Neural cell (in vitro differentiated cells): ENCODE data around the gene C14orf119.

Experiments used
- CTCF ChIP-seq: fragments of 450-650 bp; IDR thresholded peaks from 2 replicates; pipeline ENCODE4 v1.5.1; 2014; ENCODE audit warnings: antibody characterized with exemption, mild to moderate bottlenecking, moderate library complexity; ENCODE audit not compliant: poor library complexity, severe bottlenecking
- EP300 ChIP-seq: fragments of 450-650 bp; conservative IDR thresholded peaks from 2 replicates; pipeline ENCODE4 v1.6.1; 2014; ENCODE audit warnings: antibody characterized with exemption, mild to moderate bottlenecking, moderate library complexity; ENCODE audit not compliant: poor library complexity, severe bottlenecking
- EZH2 ChIP-seq: fragments of 200-600, 300-800 bp; shearing (Covaris generic), sonication (generic); IDR thresholded peaks from 2 replicates; pipeline ENCODE4 v1.6.1; 2014; ENCODE audit warnings: antibody characterized with exemption, low read length, borderline replicate concordance, mild to moderate bottlenecking; ENCODE audit not compliant: insufficient read depth, poor library complexity, severe bottlenecking
- MXI1 ChIP-seq: fragments of 450-650 bp; conservative IDR thresholded peaks from 2 replicates; pipeline ENCODE4 v1.6.1; 2014; ENCODE audit warnings: antibody characterized with exemption, mild to moderate bottlenecking; ENCODE audit not compliant: poor library complexity, severe bottlenecking
- POLR2AphosphoS5 ChIP-seq: IDR thresholded peaks from 2 replicates; pipeline ENCODE4 v1.6.1; 2012
- RAD21 ChIP-seq: fragments of 450-650 bp; conservative IDR thresholded peaks from 2 replicates; pipeline ENCODE4 v1.6.1; 2014; ENCODE audit warnings: antibody characterized with exemption, mild to moderate bottlenecking, moderate library complexity
- REST ChIP-seq: IDR thresholded peaks from 2 replicates; pipeline ENCODE4 v1.6.1; 2012; ENCODE audit warnings: borderline replicate concordance
- SMC3 ChIP-seq: fragments of 450-650 bp; conservative IDR thresholded peaks from 2 replicates; pipeline ENCODE4 v1.6.1; 2014; ENCODE audit warnings: antibody characterized with exemption, mild to moderate bottlenecking, moderate library complexity; ENCODE audit not compliant: poor library complexity
- TAF1 ChIP-seq: IDR thresholded peaks from 2 replicates; pipeline ENCODE4 v1.6.1; 2012; ENCODE audit warnings: low read depth

- no peak for TF ChIP-seq SMC3
- no peak for TF ChIP-seq EZH2
- no peak for TF ChIP-seq EP300
- TF ChIP-seq CTCF: no peak
- no peak for TF ChIP-seq POLR2AphosphoS5
- no peak for TF ChIP-seq RAD21
- no peak for TF ChIP-seq REST
- TF ChIP-seq TAF1: no peak
- TF ChIP-seq MXI1: no peak
Observed at GRCh38 chr14:23051141-23052057, 43.9 kb upstream of the C14orf119 start.
